Right atrium auricular region (tissue), 2 donors: ENCODE data around the gene TMTC1. TPM values are rescaled to one million over a fixed set of nuclear protein-coding genes. Genes with fewer than 3 reads are reported as not detected.

Experiments used
- DNase-seq: peaks from one replicate; pipeline ENCODE4 v3.0.0-alpha.2; 2019; ENCODE audit warnings: low spot score
- H3K27ac ChIP-seq, 2 donors: fragments of 200-600 bp; sonication (generic); 1 replicate in 1 of 2; 2 replicates in 1 of 2; pipeline ENCODE4 v1.5.1; 2016 to 2019
- H3K27me3 ChIP-seq, 2 donors: fragments of 200-600 bp; sonication (generic); one replicate each; pipeline versions ENCODE4 v1.5.1 to v1.6.0; 2017 to 2019
- H3K36me3 ChIP-seq: fragments of 200-600 bp; sonication (generic); one replicate; pipeline ENCODE4 v1.5.1; 2016
- H3K4me1 ChIP-seq, 2 donors: fragments of 200-600 bp; sonication (generic); one replicate each; pipeline versions ENCODE4 v1.5.1 to v1.6.0; 2017 to 2019
- H3K4me3 ChIP-seq, 2 donors: fragments of 200-600 bp; sonication (generic); 1 replicate in 1 of 2; 2 replicates in 1 of 2; pipeline ENCODE4 v1.5.1; 2017 to 2019; ENCODE audit warnings: mild to moderate bottlenecking in 1 of 2, moderate library complexity in 1 of 2
- H3K9me3 ChIP-seq, 2 donors: fragments of 200-600 bp; sonication (generic); one replicate each; pipeline ENCODE4 v1.5.1; 2019
- CTCF ChIP-seq, 2 donors: fragments of 200-600 bp; sonication (generic); IDR thresholded peaks; one replicate each; pipeline ENCODE4 v1.5.1; 2019; ENCODE audit warnings: antibody characterized with exemption in 2 of 2
- total RNA-seq, 2 donors: library from RNA; depleted of rRNA; stranded (reverse); fragments of >200 nt; gene quantifications; one replicate each; pipeline ENCODE4 v1.1.0, GENCODE V29; 2016

The TMTC1 gene
- total RNA-seq, 2 donors from 2014 or later, result 60.1 to 60.3 TPM

- Histone ChIP-seq H3K27ac (no peak overlapping the region), H3K4me1 (no peaks in the 10 kb centered on the region), H3K4me3 (no peak overlapping the region), H3K27me3 (no peaks in the 10 kb centered on the region), H3K36me3 (no peaks in the 10 kb centered on the region), H3K9me3 (no peaks in the 10 kb centered on the region)
- no peak for TF ChIP-seq CTCF (IDR thresholded peaks at IDR 0.05)
- DNase-seq, result no peak
These were observed 23.4 kb upstream of the TMTC1 start for GRCh38 chr12:29807129-29807528.

- no peaks in the 10 kb centered on the region for H3K36me3 ChIP-seq
- no peak for TF ChIP-seq CTCF (IDR thresholded peaks at IDR 0.05)
- no peak overlapping the region for H3K4me3 ChIP-seq
- DNase-seq, result no peak
- H3K27ac ChIP-seq, result no peak overlapping the region
- H3K9me3 ChIP-seq, result no peaks in the 10 kb centered on the region
- no peaks in the 10 kb centered on the region for H3K4me1 ChIP-seq
- no peaks in the 10 kb centered on the region for H3K27me3 ChIP-seq
These were observed 20.3 kb upstream of the TMTC1 start for GRCh38 chr12:29804019-29804418.

- no peak for DNase-seq
- Histone ChIP-seq H3K27ac (no peak overlapping the region), H3K4me1 (no peaks in the 10 kb centered on the region), H3K27me3 (no peaks in the 10 kb centered on the region), H3K4me3 (no peak overlapping the region), H3K9me3 (no peaks in the 10 kb centered on the region), H3K36me3 (no peaks in the 10 kb centered on the region)
- TF ChIP-seq CTCF (IDR thresholded peaks at IDR 0.05), result no peak
These were observed 15.8 kb upstream of the TMTC1 start for GRCh38 chr12:29799591-29799990.

GRCh38 chr12:29797565-29798355 is 14.0 kb upstream of the TMTC1 start:
- TF ChIP-seq CTCF (IDR thresholded peaks at IDR 0.05), result no peak
- Histone ChIP-seq H3K9me3 (no peaks in the 10 kb centered on the region), H3K36me3 (no peaks in the 10 kb centered on the region), H3K27me3 (no peaks in the 10 kb centered on the region), H3K27ac (no peak overlapping the region), H3K4me1 (no peaks in the 10 kb centered on the region), H3K4me3 (no peak overlapping the region)
- no peak for DNase-seq

- H3K4me1 ChIP-seq, result no peaks in the 10 kb centered on the region
- no peaks in the 10 kb centered on the region for H3K27me3 ChIP-seq
- no peak overlapping the region for H3K4me3 ChIP-seq
- no peak overlapping the region for H3K27ac ChIP-seq
- H3K36me3 ChIP-seq, result no peaks in the 10 kb centered on the region
- no peak for DNase-seq
- H3K9me3 ChIP-seq, result no peaks in the 10 kb centered on the region
- no peak for TF ChIP-seq CTCF (IDR thresholded peaks at IDR 0.05)
These were observed 13.1 kb upstream of the TMTC1 start for GRCh38 chr12:29796823-29797263.

GRCh38 chr12:29795715-29796114 is 12.0 kb upstream of the TMTC1 start:
- TF ChIP-seq CTCF (IDR thresholded peaks at IDR 0.05), result no peak
- no peaks in the 10 kb centered on the region for H3K4me1 ChIP-seq
- no peak for DNase-seq

More at GRCh38 chr12:29795715-29796114, 12.0 kb upstream of the TMTC1 start:
- H3K4me3 ChIP-seq, result no peak overlapping the region
- H3K9me3 ChIP-seq, result no peaks in the 10 kb centered on the region
- H3K27ac ChIP-seq, result no peak overlapping the region
- no peaks in the 10 kb centered on the region for H3K27me3 ChIP-seq
- no peaks in the 10 kb centered on the region for H3K36me3 ChIP-seq
